SK-N-SH (cell line): ENCODE measurements around the gene ZNF331. TPM values are rescaled to one million over a fixed set of nuclear protein-coding genes. Genes with fewer than 3 reads are reported as not detected.

ENCODE experiments used
- CTCF ChIA-PET: fragments of 300-600, 350-600 bp; formaldehyde crosslinking; extraction: SDS; loops from one replicate; lab custom pipeline; 2021; lab: Yijun Ruan, JAX
- POLR2A ChIA-PET: fragments of 350-600 bp; sonication (Branson Sonifier 250); formaldehyde crosslinking; extraction: SDS; loops from one replicate; lab custom pipeline; 2020; ENCODE audit warnings: antibody characterized with exemption, inconsistent platforms; lab: Yijun Ruan, JAX
- DNase-seq: peaks from one replicate; pipeline ENCODE4 v3.0.0; 2012
- H2AFZ ChIP-seq: fragments of 200-600 bp; sonication (generic); 2 replicates; pipeline ENCODE4 v1.8.1; 2016; ENCODE audit warnings: antibody characterized with exemption, mild to moderate bottlenecking, low read depth
- H3F3A ChIP-seq: fragments of 200-600 bp; sonication (generic); replicated peaks from 2 replicates; pipeline ENCODE3; 2016; ENCODE audit warnings: antibody characterized with exemption, mild to moderate bottlenecking; ENCODE audit not compliant: insufficient read depth
- H3K27ac ChIP-seq, 2 experiments: fragments of 200-500 bp in 1 of 2; fragments of 200-600 bp in 1 of 2; sonication (Bioruptor generic) in 1 of 2; sonication (generic), shearing (Covaris generic) in 1 of 2; 2 replicates each; pipeline versions ENCODE4 v1.5.1 to v1.6.1; 2014 to 2016; ENCODE audit warnings: low read depth in 2 of 2, inconsistent platforms in 1 of 2, low read length in 1 of 2, mild to moderate bottlenecking in 1 of 2, mixed read lengths in 1 of 2
- H3K27me3 ChIP-seq: fragments of 200-600 bp; sonication (generic), shearing (Covaris generic); 2 replicates; pipeline ENCODE4 v1.6.1; 2016; ENCODE audit warnings: mixed run types; ENCODE audit not compliant: insufficient read depth
- H3K36me3 ChIP-seq, 2 experiments: fragments of 200-500 bp in 1 of 2; fragments of 200-600 bp in 1 of 2; sonication (Bioruptor generic) in 1 of 2; sonication (generic) in 1 of 2; replicated peaks in 1 of 2; 2 replicates each; pipeline versions ENCODE3 to v1.5.1; 2014 to 2016; ENCODE audit warnings: low read length in 1 of 2, mild to moderate bottlenecking in 1 of 2; ENCODE audit not compliant: insufficient read depth in 2 of 2, control insufficient read depth in 1 of 2
- H3K4me1 ChIP-seq, 2 experiments: fragments of 200-500 bp in 1 of 2; fragments of 200-600 bp in 1 of 2; sonication (Bioruptor generic) in 1 of 2; sonication (generic), shearing (Covaris generic) in 1 of 2; 2 replicates each; pipeline versions ENCODE4 v1.5.1 to v1.6.1; 2014 to 2016; ENCODE audit warnings: low read depth in 1 of 2, low read length in 1 of 2, mixed run types in 1 of 2; ENCODE audit not compliant: insufficient read depth in 2 of 2, control insufficient read depth in 1 of 2
- H3K4me2 ChIP-seq: fragments of 200-600 bp; sonication (generic), shearing (Covaris generic); 2 replicates; pipeline ENCODE4 v1.6.1; 2017; ENCODE audit warnings: mixed run types
- H3K4me3 ChIP-seq, 2 experiments: fragments of 200-500 bp in 1 of 2; fragments of 200-600 bp in 1 of 2; sonication (Bioruptor generic) in 1 of 2; sonication (generic), shearing (Covaris generic) in 1 of 2; 2 replicates each; pipeline versions ENCODE4 v1.5.1 to v1.8.1; 2014 to 2016; ENCODE audit warnings: low read depth in 2 of 2, inconsistent platforms in 1 of 2, low read length in 1 of 2, mild to moderate bottlenecking in 1 of 2, mixed read lengths in 1 of 2, moderate library complexity in 1 of 2
- H3K79me2 ChIP-seq: fragments of 200-600 bp; sonication (generic); 2 replicates; pipeline ENCODE4 v1.8.1; 2017; ENCODE audit warnings: mild to moderate bottlenecking; ENCODE audit not compliant: insufficient read depth
- H3K9ac ChIP-seq: fragments of 200-600 bp; sonication (generic); 2 replicates; pipeline ENCODE4 v1.6.1; 2017; ENCODE audit warnings: mixed run types
- H3K9me2 ChIP-seq: fragments of 200-600 bp; sonication (generic); 2 replicates; pipeline ENCODE4 v1.6.1; 2017; ENCODE audit warnings: mixed run types
- H3K9me3 ChIP-seq: fragments of 200-600 bp; sonication (generic); 2 replicates; pipeline ENCODE4 v1.6.1; 2017; ENCODE audit warnings: mixed run types, mild to moderate bottlenecking, moderate library complexity
- H4K20me1 ChIP-seq: fragments of 200-600 bp; sonication (generic); 2 replicates; pipeline ENCODE4 v1.6.1; 2017; ENCODE audit warnings: mild to moderate bottlenecking, mixed run types; ENCODE audit not compliant: insufficient read depth
- EZH2phosphoT487 ChIP-seq: fragments of 200-600 bp; sonication (generic); IDR thresholded peaks from 2 replicates; pipeline ENCODE4 v1.6.1; 2017; ENCODE audit warnings: low read depth, mixed run types, mild to moderate bottlenecking, antibody characterized with exemption, moderate library complexity, borderline replicate concordance
- FOSL2 ChIP-seq: IDR thresholded peaks from 2 replicates; pipeline ENCODE4 v1.4.0; 2012; ENCODE audit warnings: low read depth, mild to moderate bottlenecking, moderate library complexity, borderline replicate concordance
- IRF3 ChIP-seq: fragments of 150-350 bp; IDR thresholded peaks from 2 replicates; pipeline ENCODE4 v1.6.1; 2016; ENCODE audit warnings: mild to moderate bottlenecking, low read depth, low read length
- NFIC ChIP-seq: IDR thresholded peaks from 2 replicates; pipeline ENCODE4 v1.4.0; 2012; ENCODE audit warnings: borderline replicate concordance
- SMC3 ChIP-seq: IDR thresholded peaks from 2 replicates; pipeline ENCODE4 v1.6.1; 2012; ENCODE audit warnings: low read depth, low read length, improper control_type of control experiment
- TAF1 ChIP-seq: IDR thresholded peaks from 2 replicates; pipeline ENCODE4 v1.6.1; 2012; ENCODE audit warnings: low read depth, mild to moderate bottlenecking, low read length, moderate library complexity, borderline replicate concordance
- TEAD4 ChIP-seq: IDR thresholded peaks from 2 replicates; pipeline ENCODE4 v1.4.0; 2012; ENCODE audit warnings: mild to moderate bottlenecking, borderline replicate concordance; ENCODE audit not compliant: insufficient read depth
- ZBTB33 ChIP-seq: IDR thresholded peaks from 2 replicates; pipeline ENCODE4 v1.4.0; 2012; ENCODE audit warnings: low read depth, borderline replicate concordance
- WGBS: methylation state at CpG from one replicate; pipeline ENCODE4 v1.1.6; 2017; ENCODE audit warnings: low lambda C conversion rate; 5-methylcytosine and 5-hydroxymethylcytosine counted together
- polyA plus RNA-seq, 3 experiments: library from polyadenylated mRNA; depleted of rRNA; stranded (reverse); fragments of >200 nt; gene quantifications; 2 replicates each; pipeline ENCODE4 v1.2.3, GENCODE V29; 2012
- TF ChIP-seq, protein P1 (sequence below): fragments of 150-350 bp; IDR thresholded peaks from 2 replicates; pipeline ENCODE4 v1.6.1; 2017; ENCODE audit warnings: antibody characterized with exemption, low read length, low read depth, borderline replicate concordance
- TF ChIP-seq, protein P2 (sequence below): IDR thresholded peaks from 2 replicates; pipeline ENCODE4; 2012
- TF ChIP-seq, protein P3 (sequence below): IDR thresholded peaks from 2 replicates; pipeline ENCODE4 v1.4.0; 2012; ENCODE audit warnings: low read depth

The ZNF331 gene
- polyA plus RNA-seq, 1 of the 3 experiments (the other 2 are of a cell fraction) = 7.2 TPM

- TF ChIP-seq, protein P1, sequence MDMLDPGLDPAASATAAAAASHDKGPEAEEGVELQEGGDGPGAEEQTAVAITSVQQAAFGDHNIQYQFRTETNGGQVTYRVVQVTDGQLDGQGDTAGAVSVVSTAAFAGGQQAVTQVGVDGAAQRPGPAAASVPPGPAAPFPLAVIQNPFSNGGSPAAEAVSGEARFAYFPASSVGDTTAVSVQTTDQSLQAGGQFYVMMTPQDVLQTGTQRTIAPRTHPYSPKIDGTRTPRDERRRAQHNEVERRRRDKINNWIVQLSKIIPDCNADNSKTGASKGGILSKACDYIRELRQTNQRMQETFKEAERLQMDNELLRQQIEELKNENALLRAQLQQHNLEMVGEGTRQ = no peak
- Histone ChIP-seq H3K9ac (no peak overlapping the region), H3K79me2 (no peaks in the 10 kb centered on the region), H2AFZ (no peak overlapping the region), H3K27ac (no peak overlapping the region), H3K36me3 (no peaks in the 10 kb centered on the region), H3F3A (no peaks in the 10 kb centered on the region), H4K20me1 (no peaks in the 10 kb centered on the region), H3K4me3 (no peak overlapping the region), H3K4me1 (no peaks in the 10 kb centered on the region), H3K4me2 (no peak overlapping the region), H3K9me2 (no peaks in the 10 kb centered on the region), H3K9me3 (no peaks in the 10 kb centered on the region), H3K27me3 (peaks cover 18% of the 10 kb centered on the region; the same call in 1 of the 2 replicates)
- 70% methylated on average over 4 of the region's 9 CpGs for WGBS
- ChIA-PET POLR2A (interaction anchor here (0.6 kb wide), 1 partner anchor 85 kb away, joined by 4 read pairs; no protein-coding TSS in a partner anchor), CTCF (interaction anchor here (0.8 kb wide), 1 partner anchor 197 kb away, joined by 3 read pairs; no protein-coding TSS in a partner anchor)
- no peak for DNase-seq
These were observed 57.5 kb downstream of the ZNF331 start for GRCh38 chr19:53595510-53595867.

DNA sequence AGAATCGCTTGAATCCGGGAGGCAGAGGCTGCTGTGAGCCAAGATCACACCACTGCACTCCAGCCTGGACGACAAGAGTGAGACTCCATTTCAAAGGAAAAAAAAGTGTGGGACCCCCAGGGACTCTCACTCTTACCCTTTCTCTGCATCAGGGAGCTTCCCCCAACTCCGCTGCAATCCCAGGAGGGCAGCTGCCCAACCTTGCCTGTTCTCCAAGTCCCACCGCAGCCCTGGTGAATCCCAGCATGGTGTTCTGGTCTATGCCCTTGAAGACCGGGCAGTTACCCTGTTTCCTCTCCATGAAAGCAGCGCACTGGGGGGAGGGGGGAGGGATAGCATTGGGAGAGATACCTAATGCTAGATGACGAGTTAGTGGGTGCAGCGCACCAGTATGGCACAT, 58.1 kb downstream of the ZNF331 start:
- TF ChIP-seq TEAD4 (no peak), FOSL2 (no peak), TAF1 (no peak), EZH2phosphoT487 (no peak), SMC3 (no peak), ZBTB33 (no peak), IRF3 (no peak), NFIC (no peak)
- TF ChIP-seq, protein P2, sequence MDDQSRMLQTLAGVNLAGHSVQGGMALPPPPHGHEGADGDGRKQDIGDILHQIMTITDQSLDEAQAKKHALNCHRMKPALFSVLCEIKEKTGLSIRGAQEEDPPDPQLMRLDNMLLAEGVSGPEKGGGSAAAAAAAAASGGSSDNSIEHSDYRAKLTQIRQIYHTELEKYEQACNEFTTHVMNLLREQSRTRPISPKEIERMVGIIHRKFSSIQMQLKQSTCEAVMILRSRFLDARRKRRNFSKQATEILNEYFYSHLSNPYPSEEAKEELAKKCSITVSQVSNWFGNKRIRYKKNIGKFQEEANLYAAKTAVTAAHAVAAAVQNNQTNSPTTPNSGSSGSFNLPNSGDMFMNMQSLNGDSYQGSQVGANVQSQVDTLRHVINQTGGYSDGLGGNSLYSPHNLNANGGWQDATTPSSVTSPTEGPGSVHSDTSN = no peak
- TF ChIP-seq, protein P3, sequence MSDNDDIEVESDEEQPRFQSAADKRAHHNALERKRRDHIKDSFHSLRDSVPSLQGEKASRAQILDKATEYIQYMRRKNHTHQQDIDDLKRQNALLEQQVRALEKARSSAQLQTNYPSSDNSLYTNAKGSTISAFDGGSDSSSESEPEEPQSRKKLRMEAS = no peak
- POLR2A ChIA-PET = no interaction called here
- no peaks in the 10 kb centered on the region for H3K9me3 ChIP-seq
- no peak overlapping the region for H3K27ac ChIP-seq
- no peak overlapping the region for H2AFZ ChIP-seq
- DNase-seq = no peak
- H3K4me2 ChIP-seq = no peak overlapping the region
- peaks cover 18% of the 10 kb centered on the region; the same call in 1 of the 2 replicates for H3K27me3 ChIP-seq
- H3K4me3 ChIP-seq = no peak overlapping the region
- no peak overlapping the region for H3K9ac ChIP-seq
- H3K79me2 ChIP-seq = no peaks in the 10 kb centered on the region
- no peaks in the 10 kb centered on the region for H3K36me3 ChIP-seq
- no peaks in the 10 kb centered on the region for H3F3A ChIP-seq
- H4K20me1 ChIP-seq = no peaks in the 10 kb centered on the region
- WGBS = 22% methylated on average over 9 of the region's 9 CpGs
- CTCF ChIA-PET = no interaction called here
- H3K9me2 ChIP-seq = no peaks in the 10 kb centered on the region
- no peaks in the 10 kb centered on the region for H3K4me1 ChIP-seq
